ENCODE results near the gene ATAD3A.
"Not testable (repeated sequence)": the region's sequence is repeated elsewhere in the genome, so short reads cannot be mapped to it uniquely, and the experiment has no call there.

ATAD3A gene

GRCh38 chr1:1523226-1523625 lies 11.3 kb downstream of the ATAD3A start:
- DNase-seq (ENCODE audit: low read depth, low spot score): not testable (repeated sequence)

- DNase-seq (ENCODE audit: low read depth, low spot score): not testable (repeated sequence)
Observed at GRCh38 chr1:1523651-1524050, 11.7 kb downstream of the ATAD3A start.

GRCh38 chr1:1524750-1525383 lies 12.9 kb downstream of the ATAD3A start:
- not testable (repeated sequence) for DNase-seq (ENCODE audit: low read depth, low spot score)

GRCh38 chr1:1526476-1526875 lies 14.5 kb downstream of the ATAD3A start:
- DNase-seq (ENCODE audit: low read depth, low spot score): not testable (repeated sequence)

GRCh38 chr1:1527092-1527816 lies 15.3 kb downstream of the ATAD3A start:
- no peak for DNase-seq (ENCODE audit: low read depth, low spot score)

GRCh38 chr1:1528301-1529267 lies 16.6 kb downstream of the ATAD3A start:
- no peak for DNase-seq (ENCODE audit: low read depth, low spot score)

GRCh38 chr1:1529321-1529720 lies 17.4 kb downstream of the ATAD3A start:
- DNase-seq (ENCODE audit: low read depth, low spot score): no peak

- no peak for DNase-seq (ENCODE audit: low read depth, low spot score)
Observed at GRCh38 chr1:1529936-1530335, 18.0 kb downstream of the ATAD3A start.

- DNase-seq (ENCODE audit: low read depth, low spot score): no peak
Observed at GRCh38 chr1:1531947-1532346, 20.0 kb downstream of the ATAD3A start.

GRCh38 chr1:1533176-1533893 lies 21.4 kb downstream of the ATAD3A start:
- not testable (repeated sequence) for DNase-seq (ENCODE audit: low read depth, low spot score)

GRCh38 chr1:1533894-1534291 lies 21.9 kb downstream of the ATAD3A start:
- DNase-seq (ENCODE audit: low read depth, low spot score): not testable (repeated sequence)

- no peak for DNase-seq (ENCODE audit: low read depth, low spot score)
Observed at GRCh38 chr1:1534401-1535154, 22.6 kb downstream of the ATAD3A start.

- no peak for DNase-seq (ENCODE audit: low read depth, low spot score)
Observed at GRCh38 chr1:1535201-1536018, 23.4 kb downstream of the ATAD3A start.

GRCh38 chr1:1536019-1536937 lies 24.3 kb downstream of the ATAD3A start:
- DNase-seq (ENCODE audit: low read depth, low spot score): no peak

GRCh38 chr1:1536938-1537546 lies 25.1 kb downstream of the ATAD3A start:
- DNase-seq (ENCODE audit: low read depth, low spot score): no peak

- no peak for DNase-seq (ENCODE audit: low read depth, low spot score)
Observed at GRCh38 chr1:1537626-1538250, 25.8 kb downstream of the ATAD3A start.

- no peak for DNase-seq (ENCODE audit: low read depth, low spot score)
Observed at GRCh38 chr1:1538334-1538733, 26.4 kb downstream of the ATAD3A start.

GRCh38 chr1:1538989-1539309 lies 27.0 kb downstream of the ATAD3A start:
- no peak for DNase-seq (ENCODE audit: low read depth, low spot score)

All from activated naive CD8-positive, alpha-beta T cell treated with anti-CD3 and anti-CD28 coated beads, Interleukin-2, amount 50 U/mL, for 16 hours (primary cell).